H1 (cell line): ENCODE measurements around the gene C16orf95. TPM values are rescaled to one million over a fixed set of nuclear protein-coding genes. Genes with fewer than 3 reads are reported as not detected.

Experiments used
- SIX5 ChIP-seq: IDR thresholded peaks from 2 replicates; pipeline ENCODE4 v1.6.1; 2011; ENCODE audit warnings: mild to moderate bottlenecking, low read depth, low read length
- TAF1 ChIP-seq: IDR thresholded peaks from 2 replicates; pipeline ENCODE4 v1.6.1; 2011; ENCODE audit warnings: mild to moderate bottlenecking, low read depth, low read length
- polyA plus RNA-seq, 7 experiments: library from polyadenylated mRNA; depleted of rRNA in 3 of 7; stranded (reverse) in 5 of 7; unstranded in 2 of 7; fragments of >200 nt in 5 of 7; fragments of 200-250 nt in 2 of 7; gene quantifications; 1 replicate in 5 of 7; 2 replicates in 1 of 7; 4 replicates in 1 of 7; pipeline versions ENCODE4 v1.2.1 to v1.2.3, GENCODE V29; 2011 to 2013; ENCODE audit warnings: missing spikeins in 2 of 7, mixed read lengths in 2 of 7
- total RNA-seq: library from RNA; stranded (reverse); fragmentation: NEBNext Ultra II Directional; extraction: Animal tissue kit (Norgen Biotek cat#: 25700); gene quantifications from 2 replicates; pipeline ENCODE4 v1.2.1, GENCODE V29; 2021

The C16orf95 gene
- total and polyA plus RNA-seq, 2 of the 8 experiments (the other 6 are each of a cell fraction or from before 2014, with no cell fraction given) = 5.0 to 5.4 TPM

DNA sequence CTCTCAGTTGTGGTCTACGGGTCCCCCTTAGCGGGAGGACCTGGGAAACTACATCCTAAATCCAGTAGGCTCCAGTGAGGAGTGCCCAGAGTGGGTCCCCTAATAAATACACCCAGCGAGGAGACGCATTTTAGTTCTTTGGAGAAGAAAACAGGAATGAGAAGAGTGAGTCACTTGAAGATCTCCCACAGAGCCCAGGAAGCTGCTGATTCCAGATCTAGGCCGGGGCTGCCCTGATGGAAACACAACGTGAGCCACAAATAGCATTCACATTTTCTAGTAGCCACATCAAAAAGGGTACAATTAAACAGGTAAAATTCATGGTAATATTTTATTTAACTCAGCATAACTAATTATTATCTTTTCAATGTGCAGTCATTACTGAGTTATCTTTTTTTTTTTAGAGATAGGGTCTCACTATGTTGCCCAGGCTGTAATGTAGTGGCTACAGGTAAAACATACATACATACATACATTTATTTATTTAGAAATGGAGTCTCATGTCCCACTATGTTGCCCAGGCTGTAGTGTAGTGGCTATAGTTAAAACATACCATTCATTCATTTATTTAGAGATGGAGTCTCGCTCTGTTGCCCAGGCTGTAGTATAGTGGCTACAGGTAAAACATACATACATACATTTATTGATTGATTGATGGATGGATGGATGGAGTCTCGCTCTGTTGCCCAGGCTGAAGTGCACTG is 44.9 kb upstream of the C16orf95 start (continued):
- no peak for TF ChIP-seq SIX5
- TF ChIP-seq TAF1 = no peak
